ENCODE measurements around the gene P3H2.

P3H2 gene

GRCh38 chr3:189945935-189946709, 174.6 kb downstream of the P3H2 start:
- DNase-seq (ENCODE audit: low spot score) = no peak

- no peak for DNase-seq (ENCODE audit: low spot score)
These were observed 176.2 kb downstream of the P3H2 start for GRCh38 chr3:189944285-189945145.

DNA sequence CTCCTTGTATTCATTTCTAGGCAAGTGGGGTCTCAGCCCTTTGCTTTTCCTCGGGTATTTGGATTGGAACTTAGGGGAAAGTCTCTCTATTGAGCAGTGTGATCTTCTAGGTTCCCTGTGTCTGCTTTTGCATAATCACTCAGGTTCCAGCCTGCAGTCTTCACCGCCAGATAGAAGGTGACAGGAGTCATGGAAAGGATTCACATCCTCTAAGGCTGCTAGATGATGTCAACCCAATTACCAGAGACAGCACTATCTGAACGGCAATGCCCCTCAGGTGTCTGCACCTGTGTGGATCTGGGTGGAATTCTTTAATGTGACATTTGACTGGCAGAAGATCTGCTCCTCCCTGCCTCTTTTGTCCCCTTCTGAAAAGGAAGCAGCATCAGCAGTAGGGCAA, 177.7 kb downstream of the P3H2 start:
- DNase-seq (ENCODE audit: low spot score) = no peak

GRCh38 chr3:189941679-189942078, 179.0 kb downstream of the P3H2 start:
- no peak for DNase-seq (ENCODE audit: low spot score)

DNA sequence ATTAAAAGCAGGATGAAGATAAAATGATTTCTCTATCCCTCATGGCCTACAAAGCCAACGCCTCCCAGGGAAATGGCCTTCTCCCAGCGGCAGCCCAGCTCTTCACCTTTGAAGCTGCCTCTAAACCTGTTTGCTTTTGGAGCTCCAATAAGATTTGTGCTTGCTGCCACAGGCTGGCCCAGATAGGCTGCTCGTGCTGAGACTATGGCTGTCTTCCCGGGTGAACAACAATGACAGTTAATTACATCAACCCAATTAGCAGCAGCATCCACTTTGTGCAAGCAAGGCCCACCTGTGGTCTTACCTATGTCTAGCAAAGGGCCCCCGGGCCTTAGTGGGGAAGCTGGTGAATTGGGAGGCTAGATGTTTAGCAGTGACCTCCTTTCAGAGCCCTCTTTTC, 179.6 kb downstream of the P3H2 start:
- DNase-seq (ENCODE audit: low spot score) = no peak

DNA sequence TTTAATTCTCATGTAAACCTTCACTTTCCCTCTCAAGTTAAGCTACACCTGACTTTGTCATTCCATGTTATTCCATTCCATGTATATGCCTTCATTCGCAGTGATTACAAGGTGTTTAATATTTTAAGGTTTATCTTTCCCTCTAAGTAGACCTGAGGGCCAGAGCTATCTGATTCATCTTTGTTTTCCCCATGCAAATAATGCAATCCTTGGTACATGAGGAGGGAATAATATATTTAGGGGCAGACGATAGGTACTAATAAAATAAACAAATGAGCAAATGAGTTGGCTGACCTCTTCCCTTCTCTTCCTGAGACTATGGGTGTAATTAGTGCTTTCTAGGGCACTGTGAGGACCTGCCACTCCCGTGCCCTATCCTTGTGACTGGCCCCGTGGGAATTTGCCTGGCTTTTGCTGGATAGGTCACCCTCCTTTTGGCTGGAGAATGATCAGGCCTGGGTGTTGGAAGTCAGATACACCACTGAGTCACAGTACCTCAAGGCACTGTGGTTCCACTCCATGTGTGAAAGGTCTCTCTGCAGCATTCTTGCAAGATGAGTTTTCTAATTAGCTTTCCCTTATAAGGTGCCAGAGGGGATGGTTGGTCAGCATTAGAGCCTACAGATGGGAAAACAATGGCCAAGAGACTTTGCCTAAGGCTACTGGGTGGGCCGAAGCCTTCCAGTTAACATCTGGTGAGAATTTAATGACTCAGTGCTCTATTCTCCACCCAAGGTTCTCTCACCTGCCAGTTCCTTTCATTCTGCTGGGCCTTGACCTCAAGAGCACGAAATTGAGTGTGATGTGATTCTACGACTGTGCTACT, 183.2 kb downstream of the P3H2 start:
- no peak for DNase-seq (ENCODE audit: low spot score)

DNA sequence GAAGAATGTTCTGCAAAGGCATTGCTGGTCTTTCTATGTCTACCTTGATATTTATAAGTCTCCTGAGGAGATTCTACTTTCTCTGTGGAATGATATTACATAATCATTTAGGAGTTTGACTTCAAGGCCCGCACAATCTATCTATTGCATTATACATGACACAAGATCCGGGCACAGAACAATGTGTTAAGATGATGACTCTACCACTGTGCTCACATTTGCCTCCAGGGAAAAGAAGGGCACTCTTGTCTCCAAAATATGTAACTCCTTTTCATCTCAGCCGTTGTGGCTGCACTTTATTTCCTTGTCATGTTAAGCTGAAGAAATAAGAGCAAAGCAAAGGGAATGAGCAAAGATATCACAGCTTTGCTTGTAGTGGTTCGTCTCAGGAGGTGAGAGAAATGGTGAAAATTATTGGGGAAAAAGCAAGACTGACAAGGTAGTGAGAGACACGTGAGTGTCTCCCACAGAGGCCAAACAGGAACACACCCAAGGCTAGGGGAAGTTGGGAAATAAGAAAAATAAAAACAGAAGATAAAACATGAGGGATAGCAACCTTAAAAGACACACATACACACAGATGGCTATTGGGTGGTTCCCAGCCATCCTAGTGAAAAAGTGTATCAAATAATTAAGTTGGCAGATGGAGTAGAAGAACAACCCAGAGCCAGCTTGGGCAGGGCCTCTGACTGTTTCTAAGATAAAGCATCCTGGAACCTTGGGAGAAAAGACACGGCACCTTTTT, 184.3 kb downstream of the P3H2 start:
- DNase-seq (ENCODE audit: low spot score) = no peak

DNA sequence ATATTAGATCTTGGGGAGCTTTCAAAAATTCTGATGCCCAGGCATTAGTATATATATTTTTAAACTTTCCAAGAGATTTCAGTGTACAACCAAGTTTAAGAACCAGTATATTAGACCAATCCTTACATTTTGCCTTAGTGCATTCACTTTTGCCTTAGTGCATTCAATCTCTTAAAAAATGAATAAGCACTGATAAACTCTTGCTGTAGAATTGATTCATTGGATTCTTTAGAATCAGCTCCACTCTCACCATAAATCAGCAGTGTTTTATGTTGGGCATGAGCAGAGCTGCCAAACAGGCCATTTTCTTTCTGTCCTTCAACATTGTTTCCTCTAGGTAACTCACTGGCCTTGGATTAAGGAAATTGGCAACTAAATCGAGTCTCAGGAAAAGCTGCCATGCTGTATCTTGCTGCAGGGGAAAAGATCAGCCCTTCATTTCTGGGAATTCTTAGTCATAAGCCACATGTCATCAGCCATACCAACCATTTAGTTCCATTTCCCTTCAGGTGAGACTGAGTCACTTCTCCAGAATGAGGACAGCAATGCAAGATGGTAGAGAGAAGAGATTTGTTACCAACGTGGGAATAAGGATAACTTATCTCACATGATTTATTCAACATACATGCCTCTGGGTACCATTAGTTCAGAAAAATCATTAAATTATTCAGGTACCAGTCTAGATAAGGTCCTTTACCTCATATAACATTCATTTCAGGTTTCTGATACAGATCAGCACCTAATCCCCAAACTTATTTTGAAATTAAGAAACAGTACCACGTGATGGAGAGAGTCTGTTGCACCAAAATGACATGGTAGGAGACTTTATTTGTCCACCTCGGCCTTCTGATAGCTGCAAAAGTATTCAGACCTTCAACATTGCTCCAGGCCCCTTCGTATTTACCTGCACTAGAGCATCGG, 192.5 kb downstream of the P3H2 start:
- DNase-seq (ENCODE audit: low spot score) = no peak

- no peak for DNase-seq (ENCODE audit: low spot score)
These were observed 198.9 kb downstream of the P3H2 start for GRCh38 chr3:189921770-189922169.

DNA sequence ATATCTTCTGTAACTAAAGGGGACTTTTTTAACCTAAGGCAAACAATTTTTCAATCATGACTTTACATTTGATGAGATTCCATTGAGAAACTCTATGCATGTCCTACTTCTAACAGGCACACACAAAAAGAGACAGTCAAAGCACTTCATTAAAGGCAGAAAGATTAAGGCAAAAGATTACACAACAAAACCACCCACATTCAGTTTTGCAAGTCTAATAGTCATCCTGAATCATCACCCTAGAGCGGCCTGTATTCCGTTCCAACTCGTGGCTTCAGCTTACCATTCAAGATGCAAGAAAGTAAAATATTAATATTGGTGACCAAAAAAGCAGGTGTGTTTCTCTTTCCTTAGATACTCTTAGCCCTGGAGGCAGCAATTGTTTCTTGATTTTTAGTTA, 205.9 kb downstream of the P3H2 start:
- no peak for DNase-seq (ENCODE audit: low spot score)

DNA sequence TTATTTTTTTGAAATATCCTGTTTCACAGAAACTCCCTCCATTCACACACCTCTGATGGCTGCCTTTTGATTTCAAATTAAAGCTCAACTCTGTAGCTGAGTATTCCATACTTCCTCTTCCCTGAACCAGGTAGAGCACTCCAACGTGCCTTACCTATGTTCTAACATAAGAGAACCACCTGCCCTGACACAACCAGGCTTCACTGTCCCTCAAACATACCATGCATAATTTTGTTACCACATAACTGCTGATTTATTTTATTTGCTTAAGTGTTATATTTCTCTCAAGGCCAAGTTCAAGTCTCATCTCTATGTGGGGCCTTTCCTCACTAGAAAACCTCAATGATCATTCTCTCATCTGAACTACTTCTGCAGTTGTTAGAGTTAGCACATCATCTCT, 209.7 kb downstream of the P3H2 start:
- no peak for DNase-seq (ENCODE audit: low spot score)

- no peak for DNase-seq (ENCODE audit: low spot score)
These were observed 211.1 kb downstream of the P3H2 start for GRCh38 chr3:189909573-189909972.

- no peak for DNase-seq (ENCODE audit: low spot score)
These were observed 211.6 kb downstream of the P3H2 start for GRCh38 chr3:189909139-189909538.

DNA sequence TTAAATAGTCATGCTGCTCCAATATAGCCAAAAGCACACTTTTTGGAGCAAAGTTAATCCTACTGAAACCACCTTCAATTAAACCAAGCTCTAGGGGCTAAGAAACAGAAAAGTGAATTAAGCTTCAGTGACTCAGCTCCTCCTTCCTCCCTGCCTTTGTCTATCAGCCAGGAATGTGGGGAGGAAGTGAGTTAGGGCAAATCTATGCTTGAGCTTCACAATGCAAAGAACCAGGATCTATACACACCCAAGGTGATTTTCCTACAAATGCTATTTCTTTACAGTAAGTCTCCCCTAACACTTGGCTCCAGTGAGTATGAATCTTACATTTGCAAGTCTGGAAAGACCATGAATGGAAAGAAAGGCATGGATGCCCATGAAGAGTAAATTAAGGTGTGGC, 212.1 kb downstream of the P3H2 start:
- DNase-seq (ENCODE audit: low spot score) = no peak

DNA sequence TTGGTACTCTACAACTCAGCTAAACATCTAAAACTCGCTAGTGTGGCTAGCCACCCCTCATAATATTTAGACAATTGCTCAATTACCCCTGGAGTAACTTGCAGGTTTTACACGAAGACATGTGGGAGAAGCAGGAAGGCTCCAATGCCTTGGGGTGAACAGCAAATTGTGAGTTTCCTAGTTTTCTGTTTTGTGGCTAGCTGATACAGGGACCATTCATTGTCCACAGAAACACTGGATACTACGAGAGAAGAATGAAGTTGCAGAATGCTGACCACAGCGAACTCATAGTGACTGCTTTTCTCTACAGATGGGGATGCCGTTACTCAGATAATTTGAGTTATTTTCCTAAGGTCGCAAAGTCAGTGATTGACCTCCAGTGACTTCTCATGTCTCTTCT, 212.9 kb downstream of the P3H2 start:
- DNase-seq (ENCODE audit: low spot score) = no peak
